ENCODE data around the gene FBXO11. TPM values are rescaled to one million over a fixed set of nuclear protein-coding genes. Genes with fewer than 3 reads are reported as not detected.
A peak's percentile ranks its signal among the peaks of the same experiment; 100 is the strongest.
"Not testable (repeated sequence)": the region's sequence is repeated elsewhere in the genome, so short reads cannot be mapped to it uniquely, and the experiment has no call there.

FBXO11 gene
- total and polyA plus RNA-seq, 10 of the 15 experiments (the other 5 are each of a cell fraction or from before 2014, with no cell fraction given) = 5.9 to 38.9 (median 22.5) TPM

DNA sequence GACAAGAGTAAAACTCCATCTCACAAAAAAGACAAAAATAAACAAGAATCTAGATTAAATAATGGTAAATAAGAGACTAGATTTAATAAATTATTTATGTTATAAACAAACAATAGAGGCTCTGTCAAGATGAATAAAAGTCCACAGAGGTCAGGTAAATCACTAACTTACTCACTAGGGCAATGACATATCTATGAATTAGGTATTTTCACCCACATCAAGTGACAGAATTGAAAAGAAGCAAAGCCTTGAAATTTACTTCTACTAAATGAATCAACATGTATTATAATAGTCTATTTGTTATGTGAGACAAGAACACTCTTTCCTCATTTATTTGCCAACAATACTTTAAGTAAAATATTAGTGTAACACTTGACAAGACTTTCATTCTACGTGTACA lies 41.7 kb downstream of the FBXO11 start:
- no peak overlapping the region for H3K4me3 ChIP-seq
- no peak overlapping the region for H3K9ac ChIP-seq (ENCODE audit: control insufficient read depth, insufficient read depth, low read length)
- ChIA-PET SMC1A (ENCODE audit: uncharacterized antibody, unreplicated experiment) (interaction anchor here (0.7 to 1.8 kb wide), 3 partner anchors 9 to 34 kb away, joined by 3 to 6 read pairs (median 3); no protein-coding TSS in a partner anchor), CTCF (interaction anchor here (1.6 to 1.9 kb wide), 2 partner anchors 12 to 230 kb away, joined by 4 to 5 read pairs; no protein-coding TSS in a partner anchor), POLR2A (no interaction called here), RAD21 (ENCODE audit: unreplicated experiment) (no interaction called here)
- H3K4me1 ChIP-seq (ENCODE audit: control insufficient read depth, insufficient read depth, low read length) = no peaks in the 10 kb centered on the region
- H4K20me1 ChIP-seq (ENCODE audit: control insufficient read depth, insufficient read depth) = no peaks in the 10 kb centered on the region
- ATAC-seq (peak; percentile 27; the same call in 2 of the 3 replicates), FAIRE-seq (no peak), DNase-seq (ENCODE audit: low read depth, low spot score) (no peak)
- H3K4me2 ChIP-seq (ENCODE audit: control insufficient read depth, insufficient read depth) = no peak overlapping the region
- peaks cover 61% of the 10 kb centered on the region for H3K79me2 ChIP-seq (ENCODE audit: control insufficient read depth, insufficient read depth, low read length)
- BruUV-seq (replicated peaks) = no TSS peak
- no peaks in the 10 kb centered on the region for H3K9me3 ChIP-seq (replicated peaks; ENCODE audit: control insufficient read depth, insufficient read depth, low read length)
- H3K27me3 ChIP-seq (replicated peaks in 1 of 2; ENCODE audit: control insufficient read depth in 2 of 2, insufficient read depth in 2 of 2, low read length in 1 of 2) = no peaks in the 10 kb centered on the region
- TF ChIP-seq KLF5 (IDR thresholded peaks at IDR 0.05; ENCODE audit: partially characterized antibody) (no peak), JUNB (IDR thresholded peaks at IDR 0.05) (peak; percentile 29; the same call in 1 of the 2 replicates), BCL11A (IDR thresholded peaks at IDR 0.05; ENCODE audit: low read depth, low read length) (no peak)
- in situ Hi-C loops (cut with MboI) = no loop called here
- intact Hi-C loops (cut with micrococcal nuclease; ENCODE audit: unreplicated experiment) = loop anchor here (2.0 kb wide), 1 partner anchor 32 kb away; no protein-coding TSS in a partner anchor
- H2AFZ ChIP-seq (ENCODE audit: control insufficient read depth, low read depth, low read length) = no peak overlapping the region
- H3K36me3 ChIP-seq (ENCODE audit: control insufficient read depth in 2 of 2, insufficient read depth in 2 of 2, low read length in 1 of 2) = peaks cover 2 to 3% of the 10 kb centered on the region in 2 experiments; a peak in 2 of 4 replicates
- WGBS (ENCODE audit: insufficient coverage, insufficient replicate concordance, low lambda C conversion rate, missing lambda C conversion rate) = 7% methylated on average over 1 of the region's 1 CpG
- H3K27ac ChIP-seq (ENCODE audit: control insufficient read depth, insufficient read depth) = no peak overlapping the region

DNA sequence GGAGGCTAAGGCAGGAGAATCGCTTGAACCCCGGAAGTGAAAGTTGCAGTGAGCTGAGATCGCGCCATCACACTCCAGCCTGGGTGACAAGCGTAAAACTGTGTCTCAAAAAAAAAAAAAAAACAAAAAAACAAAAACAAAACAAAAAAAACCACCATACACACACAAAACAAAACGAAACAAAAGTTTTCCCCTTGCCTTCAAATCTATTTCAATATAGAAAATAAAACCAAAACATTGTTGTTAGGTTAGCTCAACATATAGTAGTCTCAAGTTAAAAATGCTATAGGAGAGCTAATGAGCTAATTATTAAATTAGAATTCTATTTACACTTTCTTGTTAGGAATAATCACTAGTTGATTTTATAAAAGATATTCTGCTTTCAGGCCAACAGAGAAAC lies 43.3 kb downstream of the FBXO11 start:
- no peak for TF ChIP-seq MEF2B (IDR thresholded peaks at IDR 0.05; ENCODE audit: partially characterized antibody, poor library complexity, severe bottlenecking)
- TF ChIP-seq, protein P1, sequence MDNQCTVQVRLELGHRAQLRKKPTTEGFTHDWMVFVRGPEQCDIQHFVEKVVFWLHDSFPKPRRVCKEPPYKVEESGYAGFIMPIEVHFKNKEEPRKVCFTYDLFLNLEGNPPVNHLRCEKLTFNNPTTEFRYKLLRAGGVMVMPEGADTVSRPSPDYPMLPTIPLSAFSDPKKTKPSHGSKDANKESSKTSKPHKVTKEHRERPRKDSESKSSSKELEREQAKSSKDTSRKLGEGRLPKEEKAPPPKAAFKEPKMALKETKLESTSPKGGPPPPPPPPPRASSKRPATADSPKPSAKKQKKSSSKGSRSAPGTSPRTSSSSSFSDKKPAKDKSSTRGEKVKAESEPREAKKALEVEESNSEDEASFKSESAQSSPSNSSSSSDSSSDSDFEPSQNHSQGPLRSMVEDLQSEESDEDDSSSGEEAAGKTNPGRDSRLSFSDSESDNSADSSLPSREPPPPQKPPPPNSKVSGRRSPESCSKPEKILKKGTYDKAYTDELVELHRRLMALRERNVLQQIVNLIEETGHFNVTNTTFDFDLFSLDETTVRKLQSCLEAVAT (IDR thresholded peaks at IDR 0.05) = 0 out of 2 replicates have a peak, but pooled peaks have one; percentile 20
- CTCF ChIA-PET = interaction anchor here (0.6 to 2.6 kb wide), 10 partner anchors 9 to 1583 kb away, joined by 3 to 6 read pairs (median 3); no protein-coding TSS in a partner anchor
- H2AFZ ChIP-seq (ENCODE audit: control insufficient read depth, low read depth, low read length) = no peak overlapping the region
- 97% methylated on average over 6 of the region's 6 CpGs for WGBS (ENCODE audit: insufficient coverage, insufficient replicate concordance, low lambda C conversion rate, missing lambda C conversion rate)
- no peak overlapping the region for H3K9ac ChIP-seq (ENCODE audit: control insufficient read depth, insufficient read depth, low read length)
- no peaks in the 10 kb centered on the region for H3K4me1 ChIP-seq (ENCODE audit: control insufficient read depth, insufficient read depth, low read length)
- H3K36me3 ChIP-seq (ENCODE audit: control insufficient read depth in 2 of 2, insufficient read depth in 2 of 2, low read length in 1 of 2) = peaks cover 0 to 2% of the 10 kb centered on the region in 2 experiments; a peak in 2 of 4 replicates
- BruUV-seq (replicated peaks) = no TSS peak
- intact Hi-C loops (cut with micrococcal nuclease; ENCODE audit: unreplicated experiment) (loop anchor here (2.0 kb wide), 1 partner anchor 44 kb away; the partner anchor contains the start of gene FBXO11), in situ Hi-C loops (cut with MboI) (no loop called here)
- no peaks in the 10 kb centered on the region for H4K20me1 ChIP-seq (ENCODE audit: control insufficient read depth, insufficient read depth)
- H3K4me2 ChIP-seq (ENCODE audit: control insufficient read depth, insufficient read depth) = no peak overlapping the region
- ATAC-seq = no peak
- DNase-seq (ENCODE audit: low read depth, low spot score) = no peak
- no peaks in the 10 kb centered on the region for H3K27me3 ChIP-seq (replicated peaks in 1 of 2; ENCODE audit: control insufficient read depth in 2 of 2, insufficient read depth in 2 of 2, low read length in 1 of 2)
- POLR2A ChIA-PET = interaction anchor here (1.0 to 1.3 kb wide), 2 partner anchors 11 to 13 kb away, joined by 3 read pairs; no protein-coding TSS in a partner anchor
- peaks cover 65% of the 10 kb centered on the region for H3K79me2 ChIP-seq (ENCODE audit: control insufficient read depth, insufficient read depth, low read length)
- no peak for FAIRE-seq
- no peak overlapping the region for H3K4me3 ChIP-seq
- RAD21 ChIA-PET (ENCODE audit: unreplicated experiment) = interaction anchor here (0.6 to 1.6 kb wide), 6 partner anchors 9 to 460 kb away, joined by 3 to 4 read pairs (median 3); partner anchors contain the start of gene MSH2
- H3K27ac ChIP-seq (ENCODE audit: control insufficient read depth, insufficient read depth) = no peak overlapping the region
- SMC1A ChIA-PET (ENCODE audit: uncharacterized antibody, unreplicated experiment) = interaction anchor here (0.6 to 2.1 kb wide), 15 partner anchors 9 to 1744 kb away, joined by 3 to 9 read pairs (median 3); no protein-coding TSS in a partner anchor
- H3K9me3 ChIP-seq (replicated peaks; ENCODE audit: control insufficient read depth, insufficient read depth, low read length) = no peaks in the 10 kb centered on the region

DNA sequence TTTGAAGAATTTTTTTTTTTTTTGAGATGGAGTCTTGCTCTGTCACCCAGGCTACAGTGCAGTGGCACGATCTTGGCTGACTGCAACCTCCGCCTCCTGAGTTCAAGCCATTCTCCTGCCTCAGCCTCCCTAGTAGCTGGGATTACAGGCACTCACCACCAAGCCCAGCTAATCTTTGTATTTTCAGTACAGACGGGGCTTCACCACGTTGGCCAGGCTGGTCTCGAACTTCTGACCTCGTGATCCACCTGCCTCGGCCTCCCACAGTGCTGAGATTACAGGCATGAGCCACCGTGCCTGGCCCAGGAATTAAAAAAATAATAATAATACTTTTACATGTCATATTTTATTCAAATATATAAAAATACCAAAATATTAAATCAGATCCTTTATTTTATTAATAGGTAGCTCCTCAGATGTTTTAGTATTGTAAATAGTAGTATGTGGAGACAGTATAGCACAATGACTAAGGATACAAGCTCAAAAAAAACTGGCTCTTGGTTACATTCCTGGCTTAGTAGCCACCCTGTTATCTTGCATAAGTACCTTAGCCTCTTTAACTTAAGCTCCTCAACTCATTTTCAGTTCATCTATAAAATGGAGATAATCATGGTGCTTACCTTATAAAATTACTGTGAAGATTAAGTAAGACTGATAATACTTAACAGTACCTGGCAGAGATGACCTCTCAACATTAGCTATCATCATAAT lies 53.1 kb downstream of the FBXO11 start:
- ChIA-PET SMC1A (ENCODE audit: uncharacterized antibody, unreplicated experiment) (interaction anchor here (0.8 to 1.7 kb wide), 7 partner anchors 8 to 472 kb away, joined by 3 to 6 read pairs (median 3); partner anchors contain the start of gene FBXO11), CTCF (interaction anchor here (1.0 kb wide), 1 partner anchor 254 kb away, joined by 3 read pairs; no protein-coding TSS in a partner anchor), POLR2A (interaction anchor here (0.8 kb wide), 1 partner anchor 36 kb away, joined by 3 read pairs; no protein-coding TSS in a partner anchor), RAD21 (ENCODE audit: unreplicated experiment) (interaction anchor here (1.0 to 1.6 kb wide), 2 partner anchors 11 to 54 kb away, joined by 3 to 5 read pairs; partner anchors contain the start of gene FBXO11)
- H3K27ac ChIP-seq (ENCODE audit: control insufficient read depth, insufficient read depth); H4K20me1 ChIP-seq (ENCODE audit: control insufficient read depth, insufficient read depth); H3K4me2 ChIP-seq (ENCODE audit: control insufficient read depth, insufficient read depth); BruUV-seq (replicated peaks); H3K4me3 ChIP-seq; H3K27me3 ChIP-seq (replicated peaks in 1 of 2; ENCODE audit: control insufficient read depth in 2 of 2, insufficient read depth in 2 of 2, low read length in 1 of 2); ATAC-seq; in situ Hi-C loops (cut with MboI); H3K36me3 ChIP-seq (ENCODE audit: control insufficient read depth in 2 of 2, insufficient read depth in 2 of 2, low read length in 1 of 2); H3K9ac ChIP-seq (ENCODE audit: control insufficient read depth, insufficient read depth, low read length); H3K4me1 ChIP-seq (ENCODE audit: control insufficient read depth, insufficient read depth, low read length); intact Hi-C loops (cut with micrococcal nuclease; ENCODE audit: unreplicated experiment); H3K9me3 ChIP-seq (replicated peaks; ENCODE audit: control insufficient read depth, insufficient read depth, low read length); FAIRE-seq; H2AFZ ChIP-seq (ENCODE audit: control insufficient read depth, low read depth, low read length); DNase-seq (ENCODE audit: low read depth, low spot score): not testable (repeated sequence)
- H3K79me2 ChIP-seq (ENCODE audit: control insufficient read depth, insufficient read depth, low read length) = peaks cover 78% of the 10 kb centered on the region
- over 99% methylated on average over 8 of the region's 8 CpGs for WGBS (ENCODE audit: insufficient coverage, insufficient replicate concordance, low lambda C conversion rate, missing lambda C conversion rate)

All from GM12878 (cell line).